PC-9 (cell line): ENCODE results near the gene NUDT3. TPM values are rescaled to one million over a fixed set of nuclear protein-coding genes. Genes with fewer than 3 reads are reported as not detected.

Source experiments
- BruUV-seq: library from RNA; stranded (reverse); fragments of 400-500 nt; replicated peaks from 2 replicates; lab custom pipeline; 2021; lab: Mats Ljungman, UMichigan
- CTCF ChIA-PET: fragments of 300-600 bp; sonication (Branson Sonifier 250); formaldehyde crosslinking; loops from one replicate; lab custom pipeline; 2022; ENCODE audit warnings: antibody characterized with exemption; lab: Charles Lee
- POLR2A ChIA-PET: fragments of 300-600 bp; sonication (Branson Sonifier 250); formaldehyde crosslinking; loops from one replicate; lab custom pipeline; 2022; ENCODE audit warnings: antibody characterized with exemption; ENCODE audit not compliant: unreplicated experiment; lab: Charles Lee
- DNase-seq, 2 experiments: peaks; one replicate each; pipeline versions ENCODE4 v3.0.0 to v3.0.0-alpha.2; 2015 to 2022; ENCODE audit warnings: mixed read lengths in 1 of 2
- H2AFZ ChIP-seq: fragments of 200-600 bp; sonication (generic); 2 replicates; pipeline ENCODE4 v1.8.1; 2017; ENCODE audit warnings: antibody characterized with exemption
- H3F3A ChIP-seq: fragments of 200-600 bp; sonication (generic); 2 replicates; pipeline ENCODE4 v1.8.1; 2017; ENCODE audit warnings: antibody characterized with exemption, mild to moderate bottlenecking, low read depth; ENCODE audit not compliant: insufficient read depth
- H3K27ac ChIP-seq: fragments of 200-600 bp; sonication (generic); 2 replicates; pipeline ENCODE4 v1.6.1; 2016; ENCODE audit warnings: mixed run types
- H3K27me3 ChIP-seq: fragments of 200-600 bp; sonication (generic); 2 replicates; pipeline ENCODE4 v1.6.1; 2016; ENCODE audit warnings: low read depth, mixed run types; ENCODE audit not compliant: insufficient read depth
- H3K36me3 ChIP-seq: fragments of 200-600 bp; sonication (generic); 2 replicates; pipeline ENCODE4 v1.6.1; 2016; ENCODE audit warnings: low read depth, mixed run types
- H3K4me1 ChIP-seq: fragments of 200-600 bp; sonication (generic); replicated peaks from 2 replicates; pipeline ENCODE4 v1.6.1; 2016; ENCODE audit warnings: mixed run types; ENCODE audit not compliant: insufficient read depth
- H3K4me2 ChIP-seq: fragments of 200-600 bp; sonication (generic); 2 replicates; pipeline ENCODE4 v1.6.1; 2017; ENCODE audit warnings: mixed run types
- H3K4me3 ChIP-seq: fragments of 200-600 bp; sonication (generic); 2 replicates; pipeline ENCODE4 v1.6.1; 2016; ENCODE audit warnings: mixed run types
- H3K79me2 ChIP-seq: fragments of 200-600 bp; sonication (generic); 2 replicates; pipeline ENCODE4 v1.6.1; 2017; ENCODE audit warnings: low read depth, mixed run types
- H3K9me2 ChIP-seq: fragments of 200-600 bp; sonication (generic); 2 replicates; pipeline ENCODE4 v1.8.1; 2017; ENCODE audit warnings: mild to moderate bottlenecking; ENCODE audit not compliant: insufficient read depth
- H3K9me3 ChIP-seq: fragments of 200-600 bp; sonication (generic); 2 replicates; pipeline ENCODE4 v1.8.1; 2016; ENCODE audit warnings: low read depth; ENCODE audit not compliant: insufficient read depth
- H4K20me1 ChIP-seq: fragments of 200-600 bp; sonication (generic); 2 replicates; pipeline ENCODE4 v1.8.1; 2017; ENCODE audit not compliant: insufficient read depth
- EZH2 ChIP-seq: fragments of 200-600 bp; sonication (generic); IDR thresholded peaks from 2 replicates; pipeline ENCODE4 v1.8.0; 2017; ENCODE audit warnings: antibody characterized with exemption, low read depth
- intact Hi-C: fragments of 100-400 bp; cut with micrococcal nuclease; formaldehyde crosslinking; loops from one replicate; pipeline ENCODE4 v1.10.0; 2022; ENCODE audit not compliant: unreplicated experiment
- total RNA-seq: library from RNA; stranded (reverse); gene quantifications from 2 replicates; pipeline ENCODE4 v1.2.3, GENCODE V29; 2021
- TF ChIP-seq, protein P1 (sequence below): fragments of 200-600 bp; sonication (generic); conservative IDR thresholded peaks from 2 replicates; pipeline ENCODE4 v1.6.1; 2017; ENCODE audit warnings: mixed run types, antibody characterized with exemption, mild to moderate bottlenecking, moderate library complexity

NUDT3 gene
- total RNA-seq, 1 experiment from 2014 or later, result 19.1 TPM

DNA sequence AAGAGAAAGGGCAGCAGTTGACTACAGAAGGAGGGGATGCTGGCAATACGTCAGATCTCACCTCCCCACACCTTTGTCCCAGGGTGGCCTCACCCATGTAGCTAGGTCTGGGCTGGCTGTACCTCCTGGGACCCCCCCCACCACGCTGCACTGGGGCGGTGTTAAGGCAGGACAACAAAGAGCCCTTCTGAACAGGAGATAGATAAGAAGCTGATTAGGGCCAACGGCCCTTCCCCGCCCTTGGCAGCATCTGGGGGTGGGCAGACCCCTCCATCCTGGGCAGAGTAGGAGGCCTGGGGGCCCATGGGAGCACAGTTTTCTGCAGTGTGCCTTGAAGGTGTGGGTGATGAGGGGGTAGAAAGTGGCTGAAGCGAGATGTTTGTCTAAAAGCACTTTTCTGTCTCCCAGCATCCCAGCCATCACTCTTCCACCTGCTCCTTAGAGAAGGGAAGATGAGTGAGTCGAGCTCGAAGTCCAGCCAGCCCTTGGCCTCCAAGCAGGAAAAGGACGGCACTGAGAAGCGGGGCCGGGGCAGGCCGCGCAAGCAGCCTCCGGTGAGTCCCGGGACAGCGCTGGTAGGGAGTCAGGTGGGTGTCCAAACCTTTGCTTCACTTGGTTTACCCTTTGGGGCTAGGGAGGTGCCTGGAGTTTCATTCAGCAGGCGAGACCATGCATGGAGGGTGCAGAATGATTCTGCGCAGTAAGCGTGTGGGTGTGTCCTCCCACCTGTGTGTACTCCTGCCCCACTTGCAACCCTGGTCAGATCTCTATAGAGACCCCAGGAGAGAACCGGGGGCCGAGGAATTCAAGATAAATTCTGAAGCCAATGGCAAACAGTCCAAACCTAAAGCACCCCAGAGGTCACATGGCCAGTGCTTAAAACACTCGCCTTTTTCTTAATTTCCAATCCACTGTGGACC is 151.9 kb downstream of the NUDT3 start:
- Histone ChIP-seq H2AFZ (no peak overlapping the region), H3K4me3 (peak overlapping the region; percentile 78)

GRCh38 chr6:34239893-34240292 is 152.6 kb downstream of the NUDT3 start:
- no peaks in the 10 kb centered on the region for H3K27me3 ChIP-seq
- no peak for DNase-seq
- H2AFZ ChIP-seq, result no peak overlapping the region
- H3K4me3 ChIP-seq, result peak overlapping the region; percentile 78
- peaks cover 45% of the 10 kb centered on the region for H3K36me3 ChIP-seq
- CTCF ChIA-PET, result no interaction called here
- POLR2A ChIA-PET, result no interaction called here
- peak overlapping the region; percentile 95 for H3K4me2 ChIP-seq
- H3K9me2 ChIP-seq, result no peaks in the 10 kb centered on the region
- peaks cover 23% of the 10 kb centered on the region for H4K20me1 ChIP-seq
- no TSS peak for BruUV-seq
- H3K4me1 ChIP-seq, result peaks cover 59% of the 10 kb centered on the region
- peak overlapping the region; percentile 83 for H3K27ac ChIP-seq
- peaks cover 68% of the 10 kb centered on the region for H3K79me2 ChIP-seq
- peaks cover 79% of the 10 kb centered on the region for H3F3A ChIP-seq
- intact Hi-C loops, result loop anchor here (10.0 kb wide), 1 partner anchor 455 kb away; the partner anchor contains the start of gene LEMD2
- no peak for TF ChIP-seq EZH2
- TF ChIP-seq, protein P1, sequence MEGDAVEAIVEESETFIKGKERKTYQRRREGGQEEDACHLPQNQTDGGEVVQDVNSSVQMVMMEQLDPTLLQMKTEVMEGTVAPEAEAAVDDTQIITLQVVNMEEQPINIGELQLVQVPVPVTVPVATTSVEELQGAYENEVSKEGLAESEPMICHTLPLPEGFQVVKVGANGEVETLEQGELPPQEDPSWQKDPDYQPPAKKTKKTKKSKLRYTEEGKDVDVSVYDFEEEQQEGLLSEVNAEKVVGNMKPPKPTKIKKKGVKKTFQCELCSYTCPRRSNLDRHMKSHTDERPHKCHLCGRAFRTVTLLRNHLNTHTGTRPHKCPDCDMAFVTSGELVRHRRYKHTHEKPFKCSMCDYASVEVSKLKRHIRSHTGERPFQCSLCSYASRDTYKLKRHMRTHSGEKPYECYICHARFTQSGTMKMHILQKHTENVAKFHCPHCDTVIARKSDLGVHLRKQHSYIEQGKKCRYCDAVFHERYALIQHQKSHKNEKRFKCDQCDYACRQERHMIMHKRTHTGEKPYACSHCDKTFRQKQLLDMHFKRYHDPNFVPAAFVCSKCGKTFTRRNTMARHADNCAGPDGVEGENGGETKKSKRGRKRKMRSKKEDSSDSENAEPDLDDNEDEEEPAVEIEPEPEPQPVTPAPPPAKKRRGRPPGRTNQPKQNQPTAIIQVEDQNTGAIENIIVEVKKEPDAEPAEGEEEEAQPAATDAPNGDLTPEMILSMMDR, result no peak
- no peaks in the 10 kb centered on the region for H3K9me3 ChIP-seq

More for the DNA sequence above, 151.9 kb downstream of the NUDT3 start:
- Histone ChIP-seq H3K27ac (peak overlapping the region; percentile 83), H3K4me1 (peaks cover 62% of the 10 kb centered on the region), H3K36me3 (peaks cover 45% of the 10 kb centered on the region), H3K9me2 (no peaks in the 10 kb centered on the region), H3F3A (peaks cover 84% of the 10 kb centered on the region), H3K9me3 (no peaks in the 10 kb centered on the region), H3K79me2 (peaks cover 68% of the 10 kb centered on the region), H3K4me2 (peak overlapping the region; percentile 95), H4K20me1 (peaks cover 23% of the 10 kb centered on the region), H3K27me3 (no peaks in the 10 kb centered on the region)
- DNase-seq, result no peak
- POLR2A ChIA-PET, result no interaction called here
- CTCF ChIA-PET, result no interaction called here
- TF ChIP-seq EZH2, result no peak
- TF ChIP-seq, protein P1, result no peak
- no TSS peak for BruUV-seq
- intact Hi-C loops, result loop anchor here (10.0 kb wide), 1 partner anchor 456 kb away; the partner anchor contains the start of gene LEMD2

DNA sequence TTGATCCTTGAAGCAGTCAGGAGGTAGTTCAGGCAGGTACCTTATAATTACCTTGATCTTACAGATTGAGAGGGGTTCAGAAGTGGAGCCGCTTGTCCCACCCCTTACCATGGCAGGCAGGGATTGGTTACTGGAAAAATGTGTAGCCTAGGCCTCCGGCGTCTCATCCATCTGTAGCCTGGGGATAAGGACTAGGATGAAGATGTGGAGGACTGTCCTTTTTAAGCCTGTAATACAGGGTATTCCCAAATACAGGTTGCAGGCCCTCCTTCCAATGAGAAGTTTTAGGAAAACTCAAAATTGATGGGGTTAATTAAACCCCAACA is 153.0 kb downstream of the NUDT3 start:
- H3K27me3 ChIP-seq, result no peaks in the 10 kb centered on the region
- H3K4me2 ChIP-seq, result peak overlapping the region; percentile 95
- peaks cover 68% of the 10 kb centered on the region for H3K79me2 ChIP-seq
- H3K9me2 ChIP-seq, result no peaks in the 10 kb centered on the region
- peaks cover 80% of the 10 kb centered on the region for H3F3A ChIP-seq
- CTCF ChIA-PET, result no interaction called here
- TF ChIP-seq, protein P1, result no peak
- no peak for TF ChIP-seq EZH2
- H3K36me3 ChIP-seq, result peaks cover 45% of the 10 kb centered on the region
- H3K27ac ChIP-seq, result peak overlapping the region; percentile 83
- no peak overlapping the region for H2AFZ ChIP-seq
- intact Hi-C loops, result no loop called here
- H3K4me1 ChIP-seq, result peaks cover 59% of the 10 kb centered on the region
- H4K20me1 ChIP-seq, result peaks cover 23% of the 10 kb centered on the region
- no peak for DNase-seq
- POLR2A ChIA-PET, result no interaction called here
- no TSS peak for BruUV-seq
- H3K4me3 ChIP-seq, result peak overlapping the region; percentile 78
- H3K9me3 ChIP-seq, result no peaks in the 10 kb centered on the region
